Skeletal muscle tissue (tissue), 4 donors: ENCODE measurements around the gene AGAP6. TPM values are rescaled to one million over a fixed set of nuclear protein-coding genes. Genes with fewer than 3 reads are reported as not detected.
"Not testable (repeated sequence)": the region's sequence is repeated elsewhere in the genome, so short reads cannot be mapped to it uniquely, and the experiment has no call there.

Experiments used
- H3K27ac ChIP-seq: one replicate; pipeline ENCODE4 v1.7.0; 2013; ENCODE audit warnings: mild to moderate bottlenecking, low read depth, low read length, inconsistent platforms
- H3K27me3 ChIP-seq, 3 donors: one replicate each; pipeline ENCODE4 v1.7.0; 2013; ENCODE audit warnings: low read length in 3 of 3; ENCODE audit not compliant: control insufficient read depth in 3 of 3, insufficient read depth in 3 of 3
- H3K36me3 ChIP-seq, 3 donors: one replicate each; pipeline ENCODE4 v1.7.0; 2013; ENCODE audit warnings: low read length in 3 of 3; ENCODE audit not compliant: control insufficient read depth in 3 of 3, insufficient read depth in 3 of 3
- H3K4me1 ChIP-seq, 3 donors: one replicate each; pipeline ENCODE4 v1.7.0; 2013; ENCODE audit warnings: low read length in 3 of 3, mild to moderate bottlenecking in 3 of 3; ENCODE audit not compliant: control insufficient read depth in 3 of 3, insufficient read depth in 3 of 3
- H3K4me3 ChIP-seq, 3 donors: one replicate each; pipeline ENCODE4 v1.7.0; 2013; ENCODE audit warnings: low read length in 3 of 3
- H3K9ac ChIP-seq, 3 donors: one replicate each; pipeline ENCODE4 v1.7.0; 2013; ENCODE audit warnings: low read length in 3 of 3, mild to moderate bottlenecking in 3 of 3, moderate library complexity in 2 of 3, low read depth in 1 of 3
- H3K9me3 ChIP-seq, 3 donors: one replicate each; pipeline ENCODE4 v1.7.0; 2013; ENCODE audit warnings: low read length in 3 of 3; ENCODE audit not compliant: control insufficient read depth in 3 of 3
- total RNA-seq: library from RNA; depleted of rRNA; stranded (reverse); fragments of >200 nt; gene quantifications from one replicate; pipeline ENCODE4 v1.2.3, GENCODE V29; 2014
- donor health status: Osteomylitis.

AGAP6 gene
- total RNA-seq, 1 donor from 2014 or later: 1.0 TPM

- not testable (repeated sequence) for H3K9me3 ChIP-seq, H3K36me3 ChIP-seq, H3K27ac ChIP-seq, H3K4me1 ChIP-seq, H3K4me3 ChIP-seq, H3K9ac ChIP-seq
- H3K27me3 ChIP-seq: peaks cover 19 to 21% (median 20%) of the 10 kb centered on the region in 3 donors
Observed at GRCh38 chr10:50024716-50025383, 36.6 kb downstream of the AGAP6 start.

- Histone ChIP-seq H3K36me3 (no peaks in the 10 kb centered on the region), H3K4me3 (no peak overlapping the region), H3K27me3 (peaks cover 19 to 21% (median 20%) of the 10 kb centered on the region in 3 donors), H3K27ac (no peak overlapping the region), H3K9ac (no peak overlapping the region), H3K4me1 (no peaks in the 10 kb centered on the region), H3K9me3 (no peaks in the 10 kb centered on the region)
Observed at GRCh38 chr10:50025627-50026026, 37.4 kb downstream of the AGAP6 start.

GRCh38 chr10:50027195-50027594, 39.0 kb downstream of the AGAP6 start:
- no peaks in the 10 kb centered on the region for H3K9me3 ChIP-seq
- H3K9ac ChIP-seq: no peak overlapping the region
- no peaks in the 10 kb centered on the region for H3K36me3 ChIP-seq
- H3K4me1 ChIP-seq: no peaks in the 10 kb centered on the region
- H3K27me3 ChIP-seq: peaks cover 19 to 21% (median 20%) of the 10 kb centered on the region in 3 donors
- no peak overlapping the region for H3K4me3 ChIP-seq
- H3K27ac ChIP-seq: no peak overlapping the region

- no peaks in the 10 kb centered on the region for H3K27me3 ChIP-seq
- no peaks in the 10 kb centered on the region for H3K9me3 ChIP-seq
- no peaks in the 10 kb centered on the region for H3K4me1 ChIP-seq
- H3K9ac ChIP-seq: no peak overlapping the region
- H3K4me3 ChIP-seq: no peak overlapping the region
- no peak overlapping the region for H3K27ac ChIP-seq
- H3K36me3 ChIP-seq: no peaks in the 10 kb centered on the region
Observed at GRCh38 chr10:50033481-50033880, 45.3 kb downstream of the AGAP6 start.

- H3K4me1 ChIP-seq, H3K36me3 ChIP-seq, H3K27ac ChIP-seq, H3K4me3 ChIP-seq, H3K27me3 ChIP-seq, H3K9me3 ChIP-seq, H3K9ac ChIP-seq: not testable (repeated sequence)
Observed at GRCh38 chr10:50035337-50035736, 47.1 kb downstream of the AGAP6 start.

- no peaks in the 10 kb centered on the region for H3K9me3 ChIP-seq
- H3K4me3 ChIP-seq: no peak overlapping the region
- H3K4me1 ChIP-seq: no peaks in the 10 kb centered on the region
- H3K27ac ChIP-seq: no peak overlapping the region
- no peak overlapping the region for H3K9ac ChIP-seq
- H3K27me3 ChIP-seq: no peaks in the 10 kb centered on the region
- H3K36me3 ChIP-seq: peaks cover 0 to 2% (median 0%) of the 10 kb centered on the region in 3 donors
Observed at GRCh38 chr10:50044941-50045664, 56.9 kb downstream of the AGAP6 start.

- not testable (repeated sequence) for H3K27me3 ChIP-seq, H3K9me3 ChIP-seq, H3K9ac ChIP-seq, H3K27ac ChIP-seq, H3K4me3 ChIP-seq, H3K36me3 ChIP-seq, H3K4me1 ChIP-seq
Observed at GRCh38 chr10:50046457-50046856, 58.3 kb downstream of the AGAP6 start.

- not testable (repeated sequence) for H3K27ac ChIP-seq, H3K27me3 ChIP-seq, H3K4me1 ChIP-seq, H3K36me3 ChIP-seq, H3K4me3 ChIP-seq, H3K9me3 ChIP-seq, H3K9ac ChIP-seq
Observed at GRCh38 chr10:50047594-50047993, 59.4 kb downstream of the AGAP6 start.

- H3K9ac ChIP-seq, H3K4me1 ChIP-seq, H3K36me3 ChIP-seq, H3K9me3 ChIP-seq, H3K4me3 ChIP-seq, H3K27me3 ChIP-seq, H3K27ac ChIP-seq: not testable (repeated sequence)
Observed at GRCh38 chr10:50051995-50052660, 63.9 kb downstream of the AGAP6 start.

- not testable (repeated sequence) for H3K27me3 ChIP-seq, H3K27ac ChIP-seq, H3K9me3 ChIP-seq, H3K4me3 ChIP-seq, H3K4me1 ChIP-seq, H3K36me3 ChIP-seq, H3K9ac ChIP-seq
Observed at GRCh38 chr10:50052778-50053376, 64.7 kb downstream of the AGAP6 start.
